Left kidney (tissue), 2 donors: ENCODE results near the gene KCNH1. TPM values are rescaled to one million over a fixed set of nuclear protein-coding genes. Genes with fewer than 3 reads are reported as not detected.

Source experiments
- DNase-seq: peaks from one replicate; pipeline ENCODE4 v3.0.0-alpha.2; 2013
- polyA plus RNA-seq: library from polyadenylated mRNA; unstranded; fragments of 120-200 nt; gene quantifications from one replicate; pipeline ENCODE4 v1.2.1, GENCODE V29; 2013; ENCODE audit not compliant: insufficient read length

The KCNH1 gene
- polyA plus RNA-seq, 1 donor: 0.47 TPM

GRCh38 chr1:210647406-210648333 lies 486.3 kb downstream of the KCNH1 start:
- no peak for DNase-seq

- no peak for DNase-seq
Measured at GRCh38 chr1:210646258-210646616, 487.7 kb downstream of the KCNH1 start.

- DNase-seq: no peak
Measured at GRCh38 chr1:210645582-210646257, 488.2 kb downstream of the KCNH1 start.

- DNase-seq: no peak
Measured at GRCh38 chr1:210641582-210641981, 492.4 kb downstream of the KCNH1 start.

- no peak for DNase-seq
Measured at GRCh38 chr1:210635108-210635507, 498.8 kb downstream of the KCNH1 start.

GRCh38 chr1:210633636-210634035 lies 500.3 kb downstream of the KCNH1 start:
- DNase-seq: no peak

GRCh38 chr1:210633140-210633539 lies 500.8 kb downstream of the KCNH1 start:
- DNase-seq: no peak

GRCh38 chr1:210631399-210631798 lies 502.5 kb downstream of the KCNH1 start:
- DNase-seq: no peak

GRCh38 chr1:210629276-210629675 lies 504.7 kb downstream of the KCNH1 start:
- no peak for DNase-seq

- no peak for DNase-seq
Measured at GRCh38 chr1:210627755-210628154, 506.2 kb downstream of the KCNH1 start.

Other genes starting within 250 kb of the KCNH1 start
- 115 TPM for gene RCOR3, start 125.2 kb upstream of the KCNH1 start, polyA plus RNA-seq
- gene TRAF5, start 192.7 kb upstream of the KCNH1 start, polyA plus RNA-seq: 27.9 TPM